WTC11 (cell line): ENCODE measurements around the gene ARAP2. TPM values are rescaled to one million over a fixed set of nuclear protein-coding genes. Genes with fewer than 3 reads are reported as not detected.

Source experiments
- ATAC-seq: fragments of 200-7000 bp; cut with Tn5 transposase; 2 replicates; pipeline ENCODE4 v1.10.0; 2021; ENCODE audit warnings: mild to moderate bottlenecking, moderate library complexity
- CTCF ChIA-PET: fragments of 300-600 bp; sonication (Branson Sonifier 250); formaldehyde crosslinking; loops from one replicate; lab custom pipeline; 2021; ENCODE audit warnings: antibody characterized with exemption; lab: Charles Lee
- POLR2A ChIA-PET: fragments of 350-600 bp; sonication (Branson Sonifier 250); formaldehyde crosslinking; loops from one replicate; lab custom pipeline; 2021; ENCODE audit warnings: antibody characterized with exemption; lab: Charles Lee
- DNase-seq: peaks from one replicate; pipeline ENCODE4 v3.0.0; 2021; ENCODE audit warnings: low spot score
- H3K27ac Mint-ChIP-seq: 2 replicates; pipeline ENCODE4 v1.8.0; 2021; ENCODE audit warnings: mixed read lengths
- H3K27me3 Mint-ChIP-seq: 2 replicates; pipeline ENCODE4 v1.8.0; 2021; ENCODE audit warnings: low read depth, mild to moderate bottlenecking, moderate library complexity, mixed read lengths
- H3K36me3 Mint-ChIP-seq: 2 replicates; pipeline ENCODE4 v1.8.0; 2021; ENCODE audit warnings: mixed read lengths
- H3K4me1 Mint-ChIP-seq: 2 replicates; pipeline ENCODE4 v1.8.0; 2022; ENCODE audit warnings: mixed read lengths
- H3K4me3 Mint-ChIP-seq: 2 replicates; pipeline ENCODE4 v1.8.0; 2021; ENCODE audit warnings: mild to moderate bottlenecking, moderate library complexity, mixed read lengths
- H3K9me3 Mint-ChIP-seq: 2 replicates; pipeline ENCODE4 v1.8.0; 2021; ENCODE audit warnings: mixed read lengths
- CBFB ChIP-seq: sonication (generic); formaldehyde crosslinking; IDR thresholded peaks from 2 replicates; pipeline ENCODE4 v1.8.1; 2022; ENCODE audit warnings: mild to moderate bottlenecking, low read depth, missing genetic modification reagents
- CREB1 ChIP-seq: sonication (generic); formaldehyde crosslinking; IDR thresholded peaks from 2 replicates; pipeline ENCODE4 v1.8.0; 2023; ENCODE audit warnings: mild to moderate bottlenecking, missing genetic modification reagents
- GRHL2 ChIP-seq: fragments of 250-450 bp; sonication (Bioruptor Pico); IDR thresholded peaks from 2 replicates; pipeline ENCODE4 v1.8.0; 2022; ENCODE audit warnings: mild to moderate bottlenecking, moderate library complexity; ENCODE audit not compliant: insufficient replicate concordance, severe bottlenecking
- NR1H2 ChIP-seq: sonication (generic); formaldehyde crosslinking; IDR thresholded peaks from 2 replicates; pipeline ENCODE4 v1.9.0; 2021; ENCODE audit warnings: mild to moderate bottlenecking, moderate library complexity, missing genetic modification reagents
- TEAD1 ChIP-seq: sonication (generic); formaldehyde crosslinking; IDR thresholded peaks from 2 replicates; pipeline ENCODE4 v1.8.0; 2022; ENCODE audit warnings: mild to moderate bottlenecking, missing genetic modification reagents
- TEAD4 ChIP-seq: sonication (generic); formaldehyde crosslinking; IDR thresholded peaks from 2 replicates; pipeline ENCODE4 v1.8.0; 2022; ENCODE audit warnings: mild to moderate bottlenecking, missing genetic modification reagents
- ZNF219 ChIP-seq: sonication (generic); formaldehyde crosslinking; IDR thresholded peaks from 2 replicates; pipeline ENCODE4 v1.8.0; 2023; ENCODE audit warnings: missing genetic modification reagents, mild to moderate bottlenecking, borderline replicate concordance
- ZNF232 ChIP-seq: sonication (generic); formaldehyde crosslinking; IDR thresholded peaks from 2 replicates; pipeline ENCODE4 v1.8.0; 2022; ENCODE audit warnings: mild to moderate bottlenecking, missing genetic modification reagents
- total RNA-seq: library from RNA; stranded (reverse); gene quantifications from 3 replicates; pipeline ENCODE4 v1.2.3, GENCODE V29; 2021
- TF ChIP-seq, protein P1 (sequence below): sonication (generic); formaldehyde crosslinking; IDR thresholded peaks from 2 replicates; pipeline ENCODE4 v1.8.1; 2022; ENCODE audit warnings: low read depth, missing genetic modification reagents, borderline replicate concordance
- TF ChIP-seq, protein P2 (sequence below): fragments of 250-450 bp; sonication (Bioruptor Pico); IDR thresholded peaks from 2 replicates; pipeline ENCODE4 v1.9.0; 2021; ENCODE audit warnings: mild to moderate bottlenecking
- TF ChIP-seq, protein P3 (sequence below): fragments of 250-450 bp; sonication (Bioruptor Pico); IDR thresholded peaks from 2 replicates; pipeline ENCODE4 v1.9.0; 2021; ENCODE audit warnings: mild to moderate bottlenecking, borderline replicate concordance
- TF ChIP-seq, protein P4 (sequence below): sonication (generic); formaldehyde crosslinking; IDR thresholded peaks from 2 replicates; pipeline ENCODE4 v1.8.1; 2023; ENCODE audit warnings: mild to moderate bottlenecking, missing genetic modification reagents, moderate library complexity
- TF ChIP-seq, protein P5 (sequence below): fragments of 250-450 bp; sonication (Bioruptor Pico); IDR thresholded peaks from 2 replicates; pipeline ENCODE4 v2.1.2; 2022; ENCODE audit warnings: mild to moderate bottlenecking, moderate library complexity
- TF ChIP-seq, protein P6 (sequence below): sonication (generic); formaldehyde crosslinking; IDR thresholded peaks from 2 replicates; pipeline ENCODE4 v1.8.1; 2023; ENCODE audit warnings: mild to moderate bottlenecking, missing genetic modification reagents
- TF ChIP-seq, protein P7 (sequence below): sonication (generic); formaldehyde crosslinking; IDR thresholded peaks from 2 replicates; pipeline ENCODE4 v1.8.1; 2022; ENCODE audit warnings: low read depth, mild to moderate bottlenecking, moderate library complexity, missing genetic modification reagents, borderline replicate concordance
- TF ChIP-seq, protein P8 (sequence below): fragments of 250-450 bp; sonication (Bioruptor Pico); IDR thresholded peaks from 2 replicates; pipeline ENCODE4 v1.9.0; 2021; ENCODE audit warnings: mild to moderate bottlenecking

ARAP2 gene
- total RNA-seq, 1 experiment from 2014 or later, result 1.0 TPM

DNA sequence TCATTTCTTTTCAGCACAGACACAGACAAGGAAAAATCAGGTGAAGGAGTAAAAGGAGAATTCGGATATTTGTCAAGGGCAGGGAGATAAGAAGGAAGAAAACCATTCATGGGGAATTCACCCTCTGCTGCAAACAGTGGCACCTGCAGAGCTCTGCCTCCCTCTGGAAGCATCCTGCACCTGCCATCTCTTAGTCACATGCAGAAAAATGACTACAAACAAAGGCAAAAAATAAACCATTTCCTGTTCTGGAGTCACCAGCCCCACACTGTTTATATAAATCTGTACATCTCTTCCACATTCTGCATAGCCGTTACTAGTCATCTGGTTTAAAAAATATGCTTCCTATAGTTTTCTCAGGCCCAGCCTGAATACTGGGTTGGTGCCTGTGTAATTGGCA is 205.3 kb downstream of the ARAP2 start (continued):
- TF ChIP-seq, protein P1, sequence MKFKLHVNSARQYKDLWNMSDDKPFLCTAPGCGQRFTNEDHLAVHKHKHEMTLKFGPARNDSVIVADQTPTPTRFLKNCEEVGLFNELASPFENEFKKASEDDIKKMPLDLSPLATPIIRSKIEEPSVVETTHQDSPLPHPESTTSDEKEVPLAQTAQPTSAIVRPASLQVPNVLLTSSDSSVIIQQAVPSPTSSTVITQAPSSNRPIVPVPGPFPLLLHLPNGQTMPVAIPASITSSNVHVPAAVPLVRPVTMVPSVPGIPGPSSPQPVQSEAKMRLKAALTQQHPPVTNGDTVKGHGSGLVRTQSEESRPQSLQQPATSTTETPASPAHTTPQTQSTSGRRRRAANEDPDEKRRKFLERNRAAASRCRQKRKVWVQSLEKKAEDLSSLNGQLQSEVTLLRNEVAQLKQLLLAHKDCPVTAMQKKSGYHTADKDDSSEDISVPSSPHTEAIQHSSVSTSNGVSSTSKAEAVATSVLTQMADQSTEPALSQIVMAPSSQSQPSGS (CRISPR knock-in tag), result no peak
- no peak for TF ChIP-seq TEAD4 (CRISPR knock-in tag)
- TF ChIP-seq, protein P2, sequence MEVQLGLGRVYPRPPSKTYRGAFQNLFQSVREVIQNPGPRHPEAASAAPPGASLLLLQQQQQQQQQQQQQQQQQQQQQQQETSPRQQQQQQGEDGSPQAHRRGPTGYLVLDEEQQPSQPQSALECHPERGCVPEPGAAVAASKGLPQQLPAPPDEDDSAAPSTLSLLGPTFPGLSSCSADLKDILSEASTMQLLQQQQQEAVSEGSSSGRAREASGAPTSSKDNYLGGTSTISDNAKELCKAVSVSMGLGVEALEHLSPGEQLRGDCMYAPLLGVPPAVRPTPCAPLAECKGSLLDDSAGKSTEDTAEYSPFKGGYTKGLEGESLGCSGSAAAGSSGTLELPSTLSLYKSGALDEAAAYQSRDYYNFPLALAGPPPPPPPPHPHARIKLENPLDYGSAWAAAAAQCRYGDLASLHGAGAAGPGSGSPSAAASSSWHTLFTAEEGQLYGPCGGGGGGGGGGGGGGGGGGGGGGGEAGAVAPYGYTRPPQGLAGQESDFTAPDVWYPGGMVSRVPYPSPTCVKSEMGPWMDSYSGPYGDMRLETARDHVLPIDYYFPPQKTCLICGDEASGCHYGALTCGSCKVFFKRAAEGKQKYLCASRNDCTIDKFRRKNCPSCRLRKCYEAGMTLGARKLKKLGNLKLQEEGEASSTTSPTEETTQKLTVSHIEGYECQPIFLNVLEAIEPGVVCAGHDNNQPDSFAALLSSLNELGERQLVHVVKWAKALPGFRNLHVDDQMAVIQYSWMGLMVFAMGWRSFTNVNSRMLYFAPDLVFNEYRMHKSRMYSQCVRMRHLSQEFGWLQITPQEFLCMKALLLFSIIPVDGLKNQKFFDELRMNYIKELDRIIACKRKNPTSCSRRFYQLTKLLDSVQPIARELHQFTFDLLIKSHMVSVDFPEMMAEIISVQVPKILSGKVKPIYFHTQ (CRISPR knock-in tag), result no peak
- TF ChIP-seq, protein P3, sequence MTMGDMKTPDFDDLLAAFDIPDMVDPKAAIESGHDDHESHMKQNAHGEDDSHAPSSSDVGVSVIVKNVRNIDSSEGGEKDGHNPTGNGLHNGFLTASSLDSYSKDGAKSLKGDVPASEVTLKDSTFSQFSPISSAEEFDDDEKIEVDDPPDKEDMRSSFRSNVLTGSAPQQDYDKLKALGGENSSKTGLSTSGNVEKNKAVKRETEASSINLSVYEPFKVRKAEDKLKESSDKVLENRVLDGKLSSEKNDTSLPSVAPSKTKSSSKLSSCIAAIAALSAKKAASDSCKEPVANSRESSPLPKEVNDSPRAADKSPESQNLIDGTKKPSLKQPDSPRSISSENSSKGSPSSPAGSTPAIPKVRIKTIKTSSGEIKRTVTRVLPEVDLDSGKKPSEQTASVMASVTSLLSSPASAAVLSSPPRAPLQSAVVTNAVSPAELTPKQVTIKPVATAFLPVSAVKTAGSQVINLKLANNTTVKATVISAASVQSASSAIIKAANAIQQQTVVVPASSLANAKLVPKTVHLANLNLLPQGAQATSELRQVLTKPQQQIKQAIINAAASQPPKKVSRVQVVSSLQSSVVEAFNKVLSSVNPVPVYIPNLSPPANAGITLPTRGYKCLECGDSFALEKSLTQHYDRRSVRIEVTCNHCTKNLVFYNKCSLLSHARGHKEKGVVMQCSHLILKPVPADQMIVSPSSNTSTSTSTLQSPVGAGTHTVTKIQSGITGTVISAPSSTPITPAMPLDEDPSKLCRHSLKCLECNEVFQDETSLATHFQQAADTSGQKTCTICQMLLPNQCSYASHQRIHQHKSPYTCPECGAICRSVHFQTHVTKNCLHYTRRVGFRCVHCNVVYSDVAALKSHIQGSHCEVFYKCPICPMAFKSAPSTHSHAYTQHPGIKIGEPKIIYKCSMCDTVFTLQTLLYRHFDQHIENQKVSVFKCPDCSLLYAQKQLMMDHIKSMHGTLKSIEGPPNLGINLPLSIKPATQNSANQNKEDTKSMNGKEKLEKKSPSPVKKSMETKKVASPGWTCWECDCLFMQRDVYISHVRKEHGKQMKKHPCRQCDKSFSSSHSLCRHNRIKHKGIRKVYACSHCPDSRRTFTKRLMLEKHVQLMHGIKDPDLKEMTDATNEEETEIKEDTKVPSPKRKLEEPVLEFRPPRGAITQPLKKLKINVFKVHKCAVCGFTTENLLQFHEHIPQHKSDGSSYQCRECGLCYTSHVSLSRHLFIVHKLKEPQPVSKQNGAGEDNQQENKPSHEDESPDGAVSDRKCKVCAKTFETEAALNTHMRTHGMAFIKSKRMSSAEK (CRISPR knock-in tag), result no peak
- TF ChIP-seq, protein P4, sequence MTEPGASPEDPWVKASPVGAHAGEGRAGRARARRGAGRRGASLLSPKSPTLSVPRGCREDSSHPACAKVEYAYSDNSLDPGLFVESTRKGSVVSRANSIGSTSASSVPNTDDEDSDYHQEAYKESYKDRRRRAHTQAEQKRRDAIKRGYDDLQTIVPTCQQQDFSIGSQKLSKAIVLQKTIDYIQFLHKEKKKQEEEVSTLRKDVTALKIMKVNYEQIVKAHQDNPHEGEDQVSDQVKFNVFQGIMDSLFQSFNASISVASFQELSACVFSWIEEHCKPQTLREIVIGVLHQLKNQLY, result no peak

DNA sequence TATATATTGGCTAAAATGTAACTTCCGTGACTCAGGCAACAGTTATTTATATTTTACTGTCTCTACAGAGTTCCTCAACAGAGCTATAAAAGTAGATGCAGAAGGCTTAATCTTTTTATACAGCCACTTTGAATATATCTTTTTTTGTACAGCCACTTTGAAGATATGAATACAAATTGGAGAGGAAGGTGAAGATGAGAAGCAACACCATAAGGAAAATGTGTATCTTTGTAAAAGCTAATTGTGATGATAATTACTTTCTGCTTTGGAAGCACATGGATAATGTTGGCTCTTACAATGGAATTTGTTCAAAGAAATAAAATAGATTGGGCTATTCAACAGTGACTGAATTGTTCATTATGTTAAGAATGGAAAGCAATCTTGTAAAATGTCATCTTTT is 205.8 kb downstream of the ARAP2 start:
- no peaks in the 10 kb centered on the region for H3K27me3 Mint-ChIP-seq
- peaks cover 24% of the 10 kb centered on the region for H3K4me1 Mint-ChIP-seq
- ATAC-seq, result no peak
- no peaks in the 10 kb centered on the region for H3K36me3 Mint-ChIP-seq
- no peak overlapping the region for H3K27ac Mint-ChIP-seq
- ChIA-PET CTCF (no interaction called here), POLR2A (no interaction called here)
- no peak for DNase-seq
- no peak overlapping the region for H3K4me3 Mint-ChIP-seq
- 0 out of 2 replicates have a peak, but pooled peaks cover 4% of the 10 kb centered on the region for H3K9me3 Mint-ChIP-seq
- TF ChIP-seq, protein P5, sequence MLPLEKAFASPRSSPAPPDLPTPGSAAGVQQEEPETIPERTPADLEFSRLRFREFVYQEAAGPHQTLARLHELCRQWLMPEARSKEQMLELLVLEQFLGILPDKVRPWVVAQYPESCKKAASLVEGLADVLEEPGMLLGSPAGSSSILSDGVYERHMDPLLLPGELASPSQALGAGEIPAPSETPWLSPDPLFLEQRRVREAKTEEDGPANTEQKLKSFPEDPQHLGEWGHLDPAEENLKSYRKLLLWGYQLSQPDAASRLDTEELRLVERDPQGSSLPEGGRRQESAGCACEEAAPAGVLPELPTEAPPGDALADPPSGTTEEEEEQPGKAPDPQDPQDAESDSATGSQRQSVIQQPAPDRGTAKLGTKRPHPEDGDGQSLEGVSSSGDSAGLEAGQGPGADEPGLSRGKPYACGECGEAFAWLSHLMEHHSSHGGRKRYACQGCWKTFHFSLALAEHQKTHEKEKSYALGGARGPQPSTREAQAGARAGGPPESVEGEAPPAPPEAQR (CRISPR knock-in tag), result no peak
- TF ChIP-seq, protein P3 (CRISPR knock-in tag), result no peak
- TF ChIP-seq CBFB (no peak), ZNF219 (CRISPR knock-in tag) (no peak), CREB1 (CRISPR knock-in tag) (no peak), GRHL2 (CRISPR knock-in tag) (no peak), ZNF232 (CRISPR knock-in tag) (no peak), NR1H2 (CRISPR knock-in tag) (no peak), TEAD1 (CRISPR knock-in tag) (no peak)
- TF ChIP-seq, protein P6, sequence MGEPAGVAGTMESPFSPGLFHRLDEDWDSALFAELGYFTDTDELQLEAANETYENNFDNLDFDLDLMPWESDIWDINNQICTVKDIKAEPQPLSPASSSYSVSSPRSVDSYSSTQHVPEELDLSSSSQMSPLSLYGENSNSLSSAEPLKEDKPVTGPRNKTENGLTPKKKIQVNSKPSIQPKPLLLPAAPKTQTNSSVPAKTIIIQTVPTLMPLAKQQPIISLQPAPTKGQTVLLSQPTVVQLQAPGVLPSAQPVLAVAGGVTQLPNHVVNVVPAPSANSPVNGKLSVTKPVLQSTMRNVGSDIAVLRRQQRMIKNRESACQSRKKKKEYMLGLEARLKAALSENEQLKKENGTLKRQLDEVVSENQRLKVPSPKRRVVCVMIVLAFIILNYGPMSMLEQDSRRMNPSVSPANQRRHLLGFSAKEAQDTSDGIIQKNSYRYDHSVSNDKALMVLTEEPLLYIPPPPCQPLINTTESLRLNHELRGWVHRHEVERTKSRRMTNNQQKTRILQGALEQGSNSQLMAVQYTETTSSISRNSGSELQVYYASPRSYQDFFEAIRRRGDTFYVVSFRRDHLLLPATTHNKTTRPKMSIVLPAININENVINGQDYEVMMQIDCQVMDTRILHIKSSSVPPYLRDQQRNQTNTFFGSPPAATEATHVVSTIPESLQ (CRISPR knock-in tag), result no peak
- TF ChIP-seq, protein P7, sequence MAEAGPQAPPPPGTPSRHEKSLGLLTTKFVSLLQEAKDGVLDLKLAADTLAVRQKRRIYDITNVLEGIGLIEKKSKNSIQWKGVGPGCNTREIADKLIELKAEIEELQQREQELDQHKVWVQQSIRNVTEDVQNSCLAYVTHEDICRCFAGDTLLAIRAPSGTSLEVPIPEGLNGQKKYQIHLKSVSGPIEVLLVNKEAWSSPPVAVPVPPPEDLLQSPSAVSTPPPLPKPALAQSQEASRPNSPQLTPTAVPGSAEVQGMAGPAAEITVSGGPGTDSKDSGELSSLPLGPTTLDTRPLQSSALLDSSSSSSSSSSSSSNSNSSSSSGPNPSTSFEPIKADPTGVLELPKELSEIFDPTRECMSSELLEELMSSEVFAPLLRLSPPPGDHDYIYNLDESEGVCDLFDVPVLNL (CRISPR knock-in tag), result no peak
- TF ChIP-seq, protein P8, sequence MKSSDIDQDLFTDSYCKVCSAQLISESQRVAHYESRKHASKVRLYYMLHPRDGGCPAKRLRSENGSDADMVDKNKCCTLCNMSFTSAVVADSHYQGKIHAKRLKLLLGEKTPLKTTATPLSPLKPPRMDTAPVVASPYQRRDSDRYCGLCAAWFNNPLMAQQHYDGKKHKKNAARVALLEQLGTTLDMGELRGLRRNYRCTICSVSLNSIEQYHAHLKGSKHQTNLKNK (CRISPR knock-in tag), result no peak
